ENCODE data around the gene CEP72. TPM values are rescaled to one million over a fixed set of nuclear protein-coding genes. Genes with fewer than 3 reads are reported as not detected.
"Not testable (repeated sequence)": the region's sequence is repeated elsewhere in the genome, so short reads cannot be mapped to it uniquely, and the experiment has no call there.

The CEP72 gene
- total RNA-seq, 2 experiments from 2014 or later: 33.8 to 35.7 TPM

DNA sequence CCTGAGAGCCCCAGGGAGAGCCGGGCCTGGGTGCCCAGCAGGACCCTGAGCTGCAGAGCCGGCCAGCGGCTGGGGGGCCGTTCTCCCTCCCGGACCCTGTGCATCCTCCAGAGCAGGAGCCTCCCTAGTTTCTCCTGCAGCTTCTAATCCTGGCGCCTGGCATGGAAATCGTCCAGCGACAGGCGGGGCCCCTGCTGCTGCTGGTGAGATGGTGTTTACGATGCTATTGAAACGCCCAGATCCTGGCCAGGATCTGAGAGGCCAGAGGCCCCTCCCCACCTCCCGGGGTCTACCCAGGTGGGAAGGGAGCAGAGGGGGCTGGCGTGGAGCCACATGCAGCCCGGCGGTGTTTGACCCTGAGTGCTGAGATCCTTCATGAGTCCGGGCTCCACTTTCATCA is 38.2 kb upstream of the CEP72 start:
- Mint-ChIP-seq H3K27ac (no peak overlapping the region), H3K4me3 (no peak overlapping the region), H3K9me3 (peaks cover 16% of the 10 kb centered on the region), H3K4me1 (no peaks in the 10 kb centered on the region), H3K36me3 (no peaks in the 10 kb centered on the region), H3K27me3 (peaks cover 26% of the 10 kb centered on the region)
- ATAC-seq (ENCODE audit: low read depth): no peak
- POLR2A ChIA-PET: no interaction called here
- DNase-seq: no peak

DNA sequence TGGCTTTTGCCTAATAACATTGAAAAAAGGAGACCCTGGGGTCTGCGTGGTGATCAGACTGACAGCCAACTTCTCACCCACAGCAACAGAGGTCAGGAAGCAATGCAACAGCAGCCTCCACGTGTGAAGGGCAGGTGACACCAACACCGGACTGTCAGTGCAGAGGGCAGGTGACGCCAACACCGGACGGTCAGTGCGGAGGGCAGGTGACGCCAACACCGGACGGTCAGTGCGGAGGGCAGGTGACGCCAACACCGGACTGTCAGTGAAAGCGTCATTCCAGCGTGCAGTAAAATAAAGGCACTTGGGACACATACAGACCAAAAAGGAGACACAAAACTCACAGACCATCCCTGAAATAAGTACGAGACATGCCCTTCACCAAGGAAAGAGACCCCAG is 37.2 kb upstream of the CEP72 start:
- peaks cover 34% of the 10 kb centered on the region for H3K27me3 Mint-ChIP-seq
- ATAC-seq (ENCODE audit: low read depth): no peak
- DNase-seq: no peak
- POLR2A ChIA-PET: no interaction called here
- no peaks in the 10 kb centered on the region for H3K4me1 Mint-ChIP-seq
- no peak overlapping the region for H3K27ac Mint-ChIP-seq
- peaks cover 16% of the 10 kb centered on the region for H3K9me3 Mint-ChIP-seq
- no peak overlapping the region for H3K4me3 Mint-ChIP-seq
- no peaks in the 10 kb centered on the region for H3K36me3 Mint-ChIP-seq

DNA sequence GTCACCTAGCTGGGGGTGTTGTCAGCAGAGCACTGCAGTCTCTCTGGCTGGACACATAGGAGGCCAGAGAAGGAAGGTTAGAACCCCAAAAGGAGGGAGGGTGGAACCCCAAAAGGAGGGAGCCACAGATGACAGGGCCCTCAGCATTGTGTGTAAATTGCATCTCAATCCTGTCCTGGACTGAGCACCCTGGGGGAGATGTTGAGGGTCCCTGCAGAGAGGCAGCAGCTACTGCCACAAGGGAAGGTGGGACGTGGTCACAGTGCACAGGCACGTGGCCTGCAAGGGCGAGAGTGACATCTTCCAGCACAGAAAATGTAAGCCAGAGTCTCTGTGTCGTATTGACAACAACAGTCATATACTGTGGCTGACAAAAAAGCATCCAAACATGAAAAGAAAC is 36.5 kb upstream of the CEP72 start:
- Mint-ChIP-seq H3K4me3 (no peak overlapping the region), H3K36me3 (no peaks in the 10 kb centered on the region), H3K9me3 (peaks cover 16% of the 10 kb centered on the region), H3K27ac (no peak overlapping the region), H3K27me3 (peaks cover 40% of the 10 kb centered on the region), H3K4me1 (no peaks in the 10 kb centered on the region)
- POLR2A ChIA-PET: no interaction called here
- no peak for ATAC-seq (ENCODE audit: low read depth)
- DNase-seq: no peak

DNA sequence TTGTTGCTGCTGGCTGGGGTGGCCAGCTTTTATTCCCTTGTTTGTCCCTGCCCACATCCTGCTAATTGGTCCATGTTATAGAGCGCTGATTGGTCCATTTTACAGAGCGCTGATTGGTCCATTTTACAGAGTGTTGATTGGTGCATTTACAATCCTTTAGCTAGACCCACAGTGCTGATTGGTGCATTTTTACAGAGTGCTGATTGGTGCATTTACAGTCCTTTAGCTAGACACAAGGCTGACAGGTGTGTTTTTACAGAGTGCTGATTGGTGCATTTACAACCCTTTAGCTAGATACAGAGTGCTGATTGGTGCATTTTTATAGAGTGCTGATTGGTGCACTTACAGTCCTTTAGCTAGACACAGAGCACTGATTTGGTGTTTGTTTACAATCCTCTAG is 34.9 kb upstream of the CEP72 start:
- POLR2A ChIA-PET; H3K36me3 Mint-ChIP-seq; H3K4me3 Mint-ChIP-seq; H3K4me1 Mint-ChIP-seq; H3K27ac Mint-ChIP-seq; DNase-seq; ATAC-seq (ENCODE audit: low read depth): not testable (repeated sequence)
- Mint-ChIP-seq H3K27me3 (peaks cover 54% of the 10 kb centered on the region), H3K9me3 (peaks cover 16% of the 10 kb centered on the region)

DNA sequence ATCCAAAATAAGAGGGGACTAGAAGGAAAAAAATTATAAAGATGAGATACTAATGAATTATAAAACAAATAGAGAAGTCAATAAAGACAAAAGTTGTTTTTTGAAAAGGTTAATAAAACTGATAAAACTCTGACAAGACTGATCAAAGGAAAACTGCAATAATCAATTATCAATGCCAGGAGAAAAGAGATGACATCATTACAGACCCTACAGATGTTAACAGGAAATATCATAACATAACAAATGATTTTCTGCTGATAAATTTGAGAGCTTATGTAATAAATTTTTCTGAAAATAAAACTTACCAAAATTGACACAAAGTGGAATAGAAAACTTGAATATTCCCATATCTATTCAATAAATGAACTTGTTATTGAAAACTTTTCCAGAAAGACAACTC is 34.3 kb upstream of the CEP72 start:
- DNase-seq (no peak), ATAC-seq (ENCODE audit: low read depth) (no peak)
- no peak overlapping the region for H3K27ac Mint-ChIP-seq
- H3K4me1 Mint-ChIP-seq: no peaks in the 10 kb centered on the region
- POLR2A ChIA-PET: no interaction called here
- H3K36me3 Mint-ChIP-seq: no peaks in the 10 kb centered on the region
- H3K27me3 Mint-ChIP-seq: peaks cover 54% of the 10 kb centered on the region
- peaks cover 16% of the 10 kb centered on the region for H3K9me3 Mint-ChIP-seq
- H3K4me3 Mint-ChIP-seq: no peak overlapping the region

DNA sequence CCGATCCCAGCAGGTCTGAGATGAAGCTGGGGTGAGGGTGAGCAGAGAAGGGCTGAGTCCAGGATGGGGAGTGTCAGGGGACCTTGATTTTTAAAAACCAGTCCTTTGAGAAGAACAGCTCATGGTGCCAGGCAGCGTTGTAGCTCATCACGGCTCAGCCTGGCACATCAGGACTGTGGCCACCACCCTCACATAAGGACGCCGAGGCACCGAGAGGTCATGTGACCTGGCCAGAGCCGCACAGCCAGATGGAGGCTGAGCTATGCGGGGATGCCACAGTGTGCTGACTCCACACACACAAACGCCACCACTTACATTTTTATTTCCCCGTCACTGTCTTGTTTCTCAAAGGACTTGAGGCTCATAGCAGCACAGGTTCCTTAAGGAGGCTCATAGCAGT is 32.9 kb upstream of the CEP72 start:
- H3K27me3 Mint-ChIP-seq: peaks cover 53% of the 10 kb centered on the region
- no peak for ATAC-seq (ENCODE audit: low read depth)
- POLR2A ChIA-PET: no interaction called here
- no peak for DNase-seq
- H3K36me3 Mint-ChIP-seq: no peaks in the 10 kb centered on the region
- H3K4me3 Mint-ChIP-seq: no peak overlapping the region
- peaks cover 22% of the 10 kb centered on the region for H3K9me3 Mint-ChIP-seq
- no peaks in the 10 kb centered on the region for H3K4me1 Mint-ChIP-seq
- H3K27ac Mint-ChIP-seq: no peak overlapping the region

- DNase-seq (no peak), ATAC-seq (ENCODE audit: low read depth) (no peak)
- H3K27me3 Mint-ChIP-seq: peaks cover 47% of the 10 kb centered on the region
- H3K27ac Mint-ChIP-seq: no peak overlapping the region
- no peaks in the 10 kb centered on the region for H3K4me1 Mint-ChIP-seq
- peaks cover 22% of the 10 kb centered on the region for H3K9me3 Mint-ChIP-seq
- no peaks in the 10 kb centered on the region for H3K36me3 Mint-ChIP-seq
- H3K4me3 Mint-ChIP-seq: no peak overlapping the region
- POLR2A ChIA-PET: no interaction called here
Measured at GRCh38 chr5:579746-580366, 32.3 kb upstream of the CEP72 start.

- DNase-seq: no peak
- Mint-ChIP-seq H3K9me3 (peaks cover 18% of the 10 kb centered on the region), H3K36me3 (no peaks in the 10 kb centered on the region), H3K27me3 (peaks cover 44% of the 10 kb centered on the region), H3K27ac (no peak overlapping the region), H3K4me3 (no peak overlapping the region), H3K4me1 (no peaks in the 10 kb centered on the region)
- POLR2A ChIA-PET: no interaction called here
- ATAC-seq (ENCODE audit: low read depth): no peak
Measured at GRCh38 chr5:580436-580835, 31.7 kb upstream of the CEP72 start.

GRCh38 chr5:581266-581665 is 30.9 kb upstream of the CEP72 start:
- Mint-ChIP-seq H3K4me3 (no peak overlapping the region), H3K4me1 (no peaks in the 10 kb centered on the region), H3K9me3 (peaks cover 11% of the 10 kb centered on the region), H3K36me3 (no peaks in the 10 kb centered on the region), H3K27ac (no peak overlapping the region), H3K27me3 (peaks cover 44% of the 10 kb centered on the region)
- no peak for DNase-seq
- ATAC-seq (ENCODE audit: low read depth): no peak
- POLR2A ChIA-PET: no interaction called here

DNA sequence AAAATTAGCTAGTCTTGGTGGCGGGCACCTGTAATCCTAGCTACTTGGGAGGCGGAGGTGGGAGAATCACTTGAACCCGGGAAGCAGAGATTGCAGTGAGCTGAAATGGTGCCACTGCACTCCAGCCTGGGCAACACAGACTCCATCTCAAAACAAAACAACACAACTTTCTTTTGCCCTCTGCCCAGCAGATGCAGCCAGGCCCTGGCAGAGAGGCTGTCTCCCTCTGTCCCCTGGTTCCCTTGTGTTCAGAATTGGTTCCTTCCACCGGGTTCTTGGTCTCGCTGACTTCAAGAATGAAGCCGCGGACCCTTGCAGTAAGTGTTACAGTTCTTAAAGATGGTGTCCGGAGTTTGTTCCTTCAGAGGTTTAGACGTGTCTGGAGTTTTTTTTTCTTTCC is 30.2 kb upstream of the CEP72 start:
- POLR2A ChIA-PET: no interaction called here
- no peaks in the 10 kb centered on the region for H3K4me1 Mint-ChIP-seq
- H3K36me3 Mint-ChIP-seq: no peaks in the 10 kb centered on the region
- H3K9me3 Mint-ChIP-seq: peaks cover 8% of the 10 kb centered on the region
- no peak for ATAC-seq (ENCODE audit: low read depth)
- peaks cover 41% of the 10 kb centered on the region for H3K27me3 Mint-ChIP-seq
- no peak for DNase-seq
- no peak overlapping the region for H3K27ac Mint-ChIP-seq
- H3K4me3 Mint-ChIP-seq: no peak overlapping the region

DNA sequence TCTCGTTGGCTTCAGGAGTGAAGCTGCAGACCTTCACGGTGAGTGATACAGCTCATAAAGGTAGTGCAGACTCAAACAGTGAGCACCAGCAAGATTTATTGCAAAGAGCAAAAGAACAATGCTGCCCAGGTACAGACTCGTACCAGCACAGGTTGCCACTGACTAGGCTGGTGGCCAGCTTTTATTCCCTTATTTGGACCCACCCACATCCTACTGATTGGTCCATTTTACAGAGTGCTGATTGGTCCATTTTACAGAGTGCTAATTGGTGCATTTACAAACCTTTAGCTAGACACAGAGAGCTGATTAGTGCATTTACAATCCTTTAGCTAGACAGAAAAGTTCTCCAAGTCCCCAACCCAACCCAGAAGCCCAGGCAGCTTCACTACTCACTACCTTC is 29.7 kb upstream of the CEP72 start:
- H3K4me3 Mint-ChIP-seq; H3K9me3 Mint-ChIP-seq; H3K4me1 Mint-ChIP-seq; DNase-seq; POLR2A ChIA-PET; H3K36me3 Mint-ChIP-seq; ATAC-seq (ENCODE audit: low read depth); H3K27ac Mint-ChIP-seq: not testable (repeated sequence)
- peaks cover 41% of the 10 kb centered on the region for H3K27me3 Mint-ChIP-seq

- Mint-ChIP-seq H3K4me1 (no peaks in the 10 kb centered on the region), H3K9me3 (peaks cover 10% of the 10 kb centered on the region), H3K36me3 (no peaks in the 10 kb centered on the region), H3K27ac (no peak overlapping the region), H3K27me3 (peaks cover 40% of the 10 kb centered on the region), H3K4me3 (no peak overlapping the region)
- POLR2A ChIA-PET: no interaction called here
- ATAC-seq (ENCODE audit: low read depth): no peak
- DNase-seq: no peak
Measured at GRCh38 chr5:582936-583635, 29.1 kb upstream of the CEP72 start.

GRCh38 chr5:583645-584044 is 28.5 kb upstream of the CEP72 start:
- no peak for DNase-seq
- no peak overlapping the region for H3K27ac Mint-ChIP-seq
- H3K4me3 Mint-ChIP-seq: no peak overlapping the region
- H3K9me3 Mint-ChIP-seq: peaks cover 8% of the 10 kb centered on the region
- no peaks in the 10 kb centered on the region for H3K4me1 Mint-ChIP-seq
- H3K36me3 Mint-ChIP-seq: no peaks in the 10 kb centered on the region
- ATAC-seq (ENCODE audit: low read depth): no peak
- peaks cover 38% of the 10 kb centered on the region for H3K27me3 Mint-ChIP-seq
- POLR2A ChIA-PET: no interaction called here

DNA sequence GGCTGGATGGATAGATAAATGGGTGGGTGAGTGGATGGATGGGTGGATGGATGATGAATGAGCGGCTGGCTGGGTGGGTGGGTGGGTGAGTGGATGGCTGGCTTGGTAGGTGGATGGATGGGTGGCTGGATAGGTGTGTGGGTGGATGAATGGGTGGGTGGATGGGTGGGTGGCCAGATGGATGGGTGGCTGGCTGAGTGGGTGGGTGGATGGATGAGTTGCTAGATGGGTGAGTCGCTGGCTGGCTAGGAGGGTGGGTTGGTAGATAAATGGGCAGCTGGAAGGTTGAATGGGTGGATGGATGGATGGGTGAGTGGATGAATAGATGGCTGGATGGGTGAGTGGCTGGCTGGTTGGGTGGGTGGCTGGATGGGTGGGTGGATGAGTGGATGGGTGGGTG is 27.9 kb upstream of the CEP72 start:
- no peak overlapping the region for H3K27ac Mint-ChIP-seq
- H3K27me3 Mint-ChIP-seq: peaks cover 35% of the 10 kb centered on the region
- no peak for ATAC-seq (ENCODE audit: low read depth)
- H3K36me3 Mint-ChIP-seq: no peaks in the 10 kb centered on the region
- peaks cover 8% of the 10 kb centered on the region for H3K9me3 Mint-ChIP-seq
- H3K4me3 Mint-ChIP-seq: no peak overlapping the region
- POLR2A ChIA-PET: no interaction called here
- H3K4me1 Mint-ChIP-seq: no peaks in the 10 kb centered on the region
- DNase-seq: no peak
